HG02970 (cell line): ENCODE data around the gene PIGR.

ENCODE experiments used
- ATAC-seq: cut with Tn5 transposase; IDR thresholded peaks from one replicate; pipeline ENCODE4 v1.9.1; 2021; ENCODE audit warnings: mild to moderate bottlenecking, moderate library complexity, moderate number of reproducible peaks; ENCODE audit not compliant: unreplicated experiment, low FRiP score

The PIGR gene

DNA sequence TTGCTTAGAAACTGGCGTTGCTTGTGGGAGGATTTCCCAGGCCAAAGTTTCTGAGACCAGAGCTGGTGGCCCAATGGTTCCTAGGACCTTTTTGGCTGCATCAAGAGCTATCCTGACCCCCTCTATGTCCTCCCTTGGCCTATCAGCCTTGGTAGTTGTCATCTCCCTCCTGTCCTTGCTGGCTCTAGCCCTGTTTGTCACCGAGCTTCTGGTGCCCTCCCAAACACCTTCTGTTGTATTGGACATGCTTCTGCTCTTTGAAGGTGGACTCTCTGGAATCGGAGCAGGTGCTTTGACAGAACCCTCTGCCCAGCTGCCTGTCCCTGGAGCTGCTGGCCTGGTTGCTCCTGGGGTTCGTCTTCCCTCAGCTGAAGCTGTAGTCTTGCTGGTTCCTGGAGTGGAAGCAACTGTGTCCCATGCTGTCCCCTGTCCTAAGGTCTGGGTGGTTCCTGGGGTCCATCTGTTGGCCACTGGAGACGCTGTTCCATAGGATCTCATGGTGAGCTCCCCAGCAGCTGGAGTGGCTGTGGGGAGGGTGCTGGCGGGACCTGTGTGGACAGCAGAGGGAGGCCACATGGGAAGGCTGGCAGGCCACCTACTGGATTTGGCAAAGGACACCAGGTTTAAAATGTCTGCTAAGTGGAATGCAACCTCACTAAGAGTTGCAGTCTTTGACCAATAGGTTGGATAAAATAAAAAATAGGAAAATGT lies 14.6 kb upstream of the PIGR start:
- ATAC-seq = no peak

DNA sequence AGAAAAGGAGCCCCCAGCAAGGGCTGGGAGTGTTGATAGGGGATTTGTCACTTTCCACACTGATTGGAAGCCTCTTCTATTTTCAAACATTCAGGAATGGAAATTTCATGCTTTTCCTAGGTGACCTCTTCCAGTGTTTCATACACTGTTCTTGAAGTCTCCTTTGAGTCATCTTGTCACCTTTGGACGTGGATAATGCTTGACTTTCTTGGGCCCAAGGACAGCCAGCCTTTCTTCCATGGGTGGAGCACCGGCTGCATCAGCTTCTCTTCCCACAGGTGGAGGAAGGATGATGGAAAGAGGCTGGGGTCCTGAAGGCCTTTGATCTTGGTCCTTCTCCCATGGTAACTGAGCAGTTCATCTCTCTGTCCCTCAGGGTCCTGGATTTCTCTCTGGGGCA lies 11.9 kb upstream of the PIGR start:
- no peak for ATAC-seq

DNA sequence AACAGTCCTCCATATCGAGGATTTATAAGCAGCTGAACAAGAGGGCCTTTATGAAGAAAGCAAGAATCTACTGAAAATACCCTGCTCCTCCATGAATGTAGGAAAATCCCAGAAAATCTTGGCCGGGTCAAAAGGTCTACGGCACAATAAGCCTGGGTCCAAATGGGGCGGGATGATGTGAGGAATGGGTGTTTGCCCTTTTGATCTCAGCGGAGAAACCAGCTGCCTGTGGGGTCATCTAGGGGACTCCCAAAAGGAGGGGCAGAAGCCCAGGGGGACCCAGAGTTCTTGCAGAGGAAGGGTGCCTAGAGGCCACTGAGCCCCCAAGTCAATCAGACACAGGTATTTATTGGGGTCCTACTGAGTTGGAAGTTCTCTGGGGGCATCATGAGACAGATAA lies 11.4 kb upstream of the PIGR start:
- no peak for ATAC-seq

DNA sequence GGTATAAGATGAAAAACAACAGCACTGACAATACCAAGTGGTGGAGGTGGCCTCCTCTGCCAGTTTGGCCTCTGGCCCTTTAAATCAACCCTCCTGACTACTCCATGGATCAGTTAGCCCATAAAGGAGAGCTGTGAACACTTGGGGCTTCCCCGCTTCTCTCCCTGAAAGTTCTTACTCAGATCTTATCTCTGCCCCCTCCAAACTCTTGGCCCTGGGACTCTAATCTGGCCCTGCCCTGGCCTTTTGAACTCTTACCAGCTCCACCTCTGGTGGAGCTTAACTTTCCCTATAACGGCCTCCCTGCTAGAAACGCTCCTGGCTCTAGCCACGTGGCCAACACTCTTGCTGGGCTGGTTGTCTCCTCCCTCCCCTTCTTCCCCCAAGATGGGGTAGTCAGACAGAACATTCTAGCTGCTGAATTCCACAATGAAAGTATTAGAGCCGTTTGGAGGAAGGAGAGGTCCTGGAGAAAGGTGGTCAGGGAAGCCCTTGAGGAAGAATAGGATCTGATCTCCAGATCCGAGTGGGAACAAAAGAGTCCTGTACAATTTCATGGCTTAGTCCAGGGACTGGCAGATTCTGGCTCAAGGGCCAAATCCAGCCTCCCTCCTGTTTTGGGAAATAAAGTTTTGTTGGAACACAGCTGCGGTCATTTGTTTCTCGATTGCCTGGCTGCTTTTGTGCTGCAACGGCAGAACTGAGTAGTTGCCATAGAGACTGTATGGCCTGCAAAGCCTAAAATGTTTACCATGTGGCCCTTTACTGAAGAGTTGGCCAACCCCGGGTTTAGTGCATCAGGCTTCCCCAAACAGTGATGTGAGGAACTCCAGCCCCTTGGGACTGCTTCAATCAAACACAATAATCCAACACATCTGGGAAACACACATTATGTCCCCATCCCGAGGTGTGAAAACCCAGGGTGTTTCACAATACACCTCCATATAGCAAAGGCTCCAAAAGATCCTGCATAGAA lies 9.5 kb upstream of the PIGR start:
- no peak for ATAC-seq

DNA sequence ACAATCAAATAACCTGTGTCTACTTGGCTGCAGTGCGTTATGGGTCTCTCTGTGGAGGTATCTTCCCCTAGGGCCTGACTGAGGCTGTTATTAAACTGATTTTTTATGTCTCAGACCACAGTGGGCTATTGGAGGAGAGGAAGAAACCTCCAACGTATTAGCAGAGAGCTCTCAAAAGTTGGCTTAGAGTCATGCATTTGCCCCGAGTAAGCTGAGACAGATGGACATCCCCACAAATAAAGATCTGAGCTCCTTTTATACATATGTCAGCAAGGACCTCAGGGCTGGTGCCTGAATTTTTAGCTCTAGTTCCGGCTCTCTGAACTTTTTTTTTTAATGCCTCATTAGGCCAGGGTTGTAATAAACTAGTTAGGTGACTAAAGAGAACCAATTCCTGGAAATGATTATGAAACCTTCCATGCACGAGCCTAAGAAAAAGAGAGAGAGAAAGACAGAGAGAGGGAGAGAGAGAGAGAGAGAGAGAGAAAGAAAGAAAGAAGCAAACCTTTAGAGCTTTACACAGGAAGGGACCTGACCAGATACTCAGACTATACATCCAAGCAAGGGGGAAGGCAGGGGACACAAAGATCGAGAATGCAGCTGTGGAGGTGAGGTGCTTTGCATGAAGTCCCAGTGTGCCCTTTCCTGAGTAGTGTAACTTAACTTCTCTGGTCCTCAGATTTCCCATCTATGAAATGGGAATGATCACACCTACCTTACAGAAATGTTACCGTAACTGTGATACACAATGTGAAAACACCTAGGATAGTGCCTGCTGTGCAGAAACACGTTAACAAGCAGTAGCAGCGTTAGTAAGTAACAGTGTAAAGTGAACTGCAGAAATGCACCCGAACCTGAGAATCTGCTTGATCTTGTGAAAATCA lies 8.4 kb upstream of the PIGR start:
- no peak for ATAC-seq

DNA sequence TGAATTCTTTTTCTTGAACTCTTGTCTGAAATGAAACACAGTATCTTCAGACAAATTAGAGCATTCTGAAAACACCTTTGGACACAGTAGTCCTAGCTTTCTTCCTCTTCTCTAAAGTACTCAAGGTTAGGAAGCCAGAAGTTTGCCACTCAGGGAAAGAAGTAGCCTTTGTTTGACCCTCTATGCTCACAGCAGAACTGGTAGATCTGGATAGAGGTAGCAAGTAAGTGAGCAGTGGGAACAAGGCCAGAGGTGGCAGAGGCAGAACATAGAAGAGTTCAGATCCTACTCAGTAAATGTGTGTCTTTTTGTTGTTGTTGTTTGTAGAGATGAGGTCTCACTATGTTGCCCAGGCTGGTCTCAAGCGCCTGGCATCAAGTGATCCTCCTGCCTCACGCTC lies 7.4 kb upstream of the PIGR start:
- ATAC-seq = no peak

DNA sequence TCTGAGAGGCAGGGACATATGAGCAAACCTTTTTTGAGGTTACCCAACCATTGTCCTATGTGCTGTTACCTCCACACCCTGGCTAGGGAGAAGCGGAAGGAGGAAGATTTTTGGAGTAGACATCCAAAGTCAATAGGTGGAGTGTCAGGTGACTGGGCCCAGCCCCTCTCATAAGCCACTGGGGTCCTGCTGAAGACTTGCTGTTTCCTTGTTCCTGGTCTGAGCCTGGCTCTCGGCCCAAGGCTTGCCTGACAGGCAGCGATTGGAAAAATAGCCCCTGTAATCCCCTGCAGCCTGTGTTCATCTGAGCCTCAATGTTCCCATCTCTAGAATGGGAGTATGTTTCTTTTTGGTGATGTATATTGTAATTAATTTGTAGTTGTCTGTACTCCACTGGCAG lies 6.9 kb upstream of the PIGR start:
- ATAC-seq = no peak

DNA sequence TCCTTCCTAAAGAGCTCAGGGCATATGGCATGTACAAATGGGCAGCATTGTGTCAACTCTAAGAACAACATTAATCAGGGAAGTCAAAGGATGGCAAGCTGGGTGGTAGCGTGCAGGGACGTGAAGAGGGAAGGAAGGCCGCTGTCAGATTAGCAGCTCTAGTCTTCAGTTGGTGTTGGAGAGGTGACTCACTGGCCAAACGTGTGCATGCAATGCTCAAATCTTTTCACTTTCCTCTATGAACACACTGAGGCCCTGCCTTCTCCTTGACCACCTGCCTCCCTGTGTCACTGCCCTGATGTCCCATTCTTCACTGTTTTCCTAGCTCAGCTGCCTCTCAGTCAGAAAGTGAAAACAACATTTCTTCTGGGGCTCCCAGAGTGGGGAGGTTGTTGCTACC lies 5.9 kb upstream of the PIGR start:
- no peak for ATAC-seq

DNA sequence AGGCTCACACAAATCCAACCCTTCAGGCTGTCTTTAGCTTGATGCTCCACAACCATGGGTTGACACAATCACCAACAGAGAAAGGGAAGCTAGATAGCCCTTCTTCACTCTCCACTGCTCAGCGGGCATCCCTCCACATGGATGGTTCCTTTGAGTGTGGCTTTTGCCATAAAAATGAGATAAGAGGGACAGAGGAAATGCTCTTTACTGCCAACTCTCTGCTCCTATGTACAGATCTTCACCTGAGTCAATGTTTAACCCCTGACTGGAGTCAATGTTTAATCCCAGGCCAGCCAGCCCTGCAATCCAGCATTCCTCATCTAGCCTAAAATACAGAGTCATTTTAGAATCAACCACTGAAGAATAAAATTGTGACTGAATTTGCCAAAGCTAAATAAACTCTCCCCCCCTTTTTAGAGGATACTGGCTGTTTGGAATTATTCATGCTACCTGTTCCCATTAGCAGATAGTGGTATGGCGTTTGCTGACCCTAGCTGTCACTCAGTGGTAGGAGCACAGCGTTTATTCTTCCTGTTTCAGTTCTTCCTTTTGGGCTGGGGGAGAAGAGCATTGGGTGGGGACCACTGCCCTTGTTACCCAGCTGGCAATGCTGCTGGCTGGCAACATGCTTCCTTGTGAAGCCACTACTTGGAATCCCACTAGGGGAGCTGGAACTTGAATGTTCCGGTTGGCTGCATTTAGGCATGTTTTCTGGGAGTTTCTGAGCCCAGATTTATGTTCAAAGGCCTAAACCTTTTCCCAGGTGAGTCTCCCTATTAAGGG lies 5.2 kb upstream of the PIGR start:
- no peak for ATAC-seq

DNA sequence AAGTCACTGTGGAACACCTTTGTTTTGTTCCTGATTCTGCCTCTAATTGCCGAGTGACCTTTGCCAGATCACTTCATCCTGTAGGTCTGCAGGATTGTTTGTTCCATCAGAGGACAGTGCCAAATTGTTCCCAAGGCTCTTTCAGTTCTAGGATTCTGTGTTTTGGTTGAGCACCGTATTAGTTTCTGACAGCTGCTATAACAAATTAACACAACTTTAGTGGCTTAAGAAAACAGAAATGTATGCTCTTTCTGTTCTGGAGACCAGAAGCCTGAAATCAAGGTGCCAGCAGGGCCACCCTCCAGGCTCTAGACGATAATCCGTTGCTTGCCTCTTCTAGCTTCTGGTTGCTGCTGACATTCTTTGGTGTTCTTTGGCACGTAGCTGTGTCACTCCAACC lies 3.4 kb upstream of the PIGR start:
- ATAC-seq = no peak

DNA sequence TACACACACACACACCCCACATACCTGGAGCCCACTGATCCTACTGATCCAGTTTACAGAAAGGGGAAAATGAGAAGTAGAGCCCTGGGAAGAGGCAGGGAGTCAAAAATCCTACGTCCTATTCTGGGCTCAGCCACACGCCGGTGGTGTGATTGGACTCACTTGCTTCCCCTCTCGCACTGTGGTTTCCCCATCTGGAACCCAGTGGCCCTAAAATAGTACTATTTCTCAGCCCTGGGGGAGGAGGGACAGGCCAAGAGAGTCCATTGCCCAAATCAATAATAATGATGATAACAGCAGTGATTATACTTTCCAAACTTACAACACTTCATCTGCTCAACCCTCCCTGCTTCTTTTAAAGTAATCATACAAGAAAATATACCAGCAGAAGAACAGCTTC lies 2.9 kb upstream of the PIGR start:
- ATAC-seq = no peak

DNA sequence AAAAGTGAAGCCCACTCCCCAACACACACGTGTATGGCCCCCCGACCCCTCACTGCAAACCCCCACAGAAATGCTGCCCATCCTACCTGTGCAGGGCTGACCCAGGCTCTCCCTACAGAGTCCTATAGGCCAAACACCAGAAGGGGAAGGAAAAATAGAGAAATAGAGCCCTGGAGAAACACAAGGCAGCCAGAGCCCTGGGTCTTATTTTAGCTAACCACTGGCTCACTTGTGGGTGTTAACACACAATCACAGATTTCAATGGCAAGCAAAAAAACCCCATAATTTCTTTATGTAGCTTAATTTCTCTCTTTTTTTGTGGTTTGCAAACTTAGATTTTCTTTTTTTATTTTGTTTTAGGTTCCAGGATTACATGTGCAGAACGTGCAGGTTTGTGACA lies 989 bp upstream of the PIGR start:
- ATAC-seq = no peak

DNA sequence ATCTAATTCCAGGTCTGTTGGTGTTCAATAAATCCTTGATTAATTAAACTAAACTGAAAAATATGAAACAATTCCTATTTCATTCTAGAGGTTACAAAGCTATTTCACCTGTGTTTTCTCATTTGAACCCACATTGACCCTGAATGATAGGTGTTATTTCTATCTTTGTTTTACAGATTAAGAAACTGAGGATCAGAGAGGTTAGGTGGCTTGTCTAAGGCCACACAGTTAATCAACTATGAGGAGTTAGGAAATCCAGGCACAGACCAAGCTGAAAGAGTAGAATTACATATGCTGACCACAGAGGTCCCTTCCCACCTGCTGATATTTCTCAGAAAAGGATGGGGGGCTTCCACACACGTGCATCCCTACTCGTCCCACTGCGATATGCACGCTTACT lies 487 bp downstream of the PIGR start:
- no peak for ATAC-seq

DNA sequence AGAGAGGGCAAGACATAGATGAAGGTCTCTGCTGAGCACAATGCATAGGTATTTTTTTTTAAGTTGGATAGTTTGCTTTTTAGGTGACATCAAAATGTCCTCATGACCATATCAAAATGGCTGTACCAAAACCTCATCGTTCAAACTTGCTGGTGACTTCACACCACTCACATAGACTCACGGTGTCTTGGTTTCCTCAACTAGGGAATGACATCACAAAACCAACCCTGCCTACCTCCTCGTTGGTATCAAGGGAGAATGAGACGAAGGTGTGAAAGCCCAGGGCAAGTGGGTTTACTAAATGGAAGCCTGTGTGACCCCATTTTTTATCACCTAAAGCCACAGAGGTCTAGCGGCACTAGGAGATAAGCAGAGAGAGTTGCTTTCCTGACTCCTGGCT lies 1.6 kb downstream of the PIGR start:
- ATAC-seq = no peak

DNA sequence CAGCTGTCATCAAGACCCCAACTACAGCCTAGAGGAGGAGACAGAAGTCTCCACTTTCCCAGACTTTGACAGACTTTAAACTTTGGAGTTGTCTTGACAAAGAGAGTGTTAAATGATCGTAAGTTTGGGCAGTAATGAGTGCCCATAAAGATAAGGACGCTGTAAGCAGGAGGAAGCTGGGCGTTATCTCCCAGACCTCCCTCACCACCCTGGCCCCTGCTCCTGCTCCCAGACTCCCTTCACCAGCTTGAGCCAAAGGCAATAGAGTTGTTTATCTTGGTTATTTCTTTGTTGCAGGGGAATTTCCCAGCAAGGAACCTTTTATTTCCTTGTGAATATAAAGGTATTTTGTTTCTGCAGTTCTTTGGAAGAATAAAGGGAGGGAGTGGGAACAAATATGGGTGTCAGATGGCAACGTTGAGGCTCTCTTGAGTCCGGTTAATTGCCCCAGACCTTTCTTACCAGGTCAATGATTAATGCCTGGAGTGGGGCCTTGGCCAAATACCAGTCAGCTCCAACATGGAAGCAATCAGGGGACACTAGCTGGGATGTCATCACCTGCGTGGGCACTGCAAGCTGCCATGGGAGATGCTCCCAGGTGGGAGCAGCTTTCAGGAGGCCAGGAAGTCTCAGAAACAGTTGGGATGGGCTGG lies 4.4 kb downstream of the PIGR start:
- ATAC-seq = no peak

DNA sequence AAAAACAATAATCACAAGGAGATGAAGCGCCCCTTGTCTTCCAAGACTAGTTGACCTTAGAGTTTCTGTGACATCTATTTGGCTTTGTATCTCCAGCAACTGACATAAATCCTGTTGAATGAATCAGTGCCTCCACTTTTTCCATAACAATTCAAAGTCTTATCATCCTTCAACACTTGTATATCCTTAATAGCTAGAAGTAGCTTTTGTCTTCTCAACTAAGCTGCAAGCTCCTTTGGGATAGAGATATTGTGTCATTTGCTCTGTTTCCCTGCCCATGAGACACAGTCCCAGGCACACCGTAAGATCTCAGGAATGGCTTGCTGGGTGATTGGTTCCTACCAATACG lies 5.7 kb downstream of the PIGR start:
- no peak for ATAC-seq

DNA sequence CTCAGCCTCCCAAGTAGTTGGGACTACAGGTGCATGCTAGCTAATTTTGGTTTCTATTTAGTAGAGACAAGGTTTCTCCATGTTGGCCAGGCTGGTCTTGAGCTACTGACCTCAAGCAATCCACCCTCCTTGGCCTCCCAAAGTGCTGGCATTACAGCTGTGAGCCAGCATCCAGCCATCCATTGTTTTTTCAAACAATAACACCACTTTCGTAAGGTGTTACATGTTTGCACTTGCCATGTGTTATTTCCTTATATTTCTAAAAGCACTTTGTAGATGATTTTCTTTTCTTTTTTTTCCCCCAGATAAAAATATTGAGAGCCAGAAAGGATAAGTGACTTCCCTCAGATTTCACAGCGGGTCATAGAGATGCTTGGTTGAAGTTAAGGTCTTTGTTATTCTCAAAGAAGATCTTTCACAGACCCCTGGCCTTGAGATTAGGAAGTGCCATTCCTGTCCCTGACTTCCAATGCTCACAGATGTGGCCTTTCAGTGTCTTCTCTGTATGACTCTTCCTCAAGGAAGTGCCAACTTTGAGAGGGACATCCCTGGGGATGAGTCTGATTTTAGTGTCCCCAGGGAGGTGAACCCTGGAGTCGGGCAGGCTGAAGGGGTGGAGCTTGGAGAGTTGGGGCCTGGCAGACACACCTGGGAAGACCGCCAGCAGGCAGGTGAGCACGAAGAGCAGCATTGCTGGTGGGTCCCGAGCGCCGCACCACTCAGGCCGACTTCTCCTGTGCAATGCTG lies 6.3 kb downstream of the PIGR start:
- ATAC-seq = no peak

DNA sequence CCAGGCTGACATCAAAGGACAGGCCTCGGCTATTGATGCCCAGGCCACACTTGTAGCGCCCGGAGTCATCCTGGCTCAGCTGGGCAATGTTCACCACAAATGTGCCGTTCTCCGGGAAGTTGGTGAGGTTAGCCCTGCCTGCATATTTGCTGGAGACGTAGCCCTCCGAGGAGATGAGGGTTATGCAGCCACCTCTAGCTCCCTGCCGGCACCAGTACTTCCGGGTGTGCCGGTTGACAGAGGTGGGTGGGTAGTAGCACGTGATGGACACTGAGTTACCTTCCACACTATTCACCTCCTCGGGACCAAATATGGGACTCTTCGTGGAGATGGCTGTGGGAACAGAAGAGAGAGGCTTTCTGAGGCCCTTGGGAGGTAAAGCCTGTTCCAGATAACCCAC lies 7.1 kb downstream of the PIGR start:
- ATAC-seq = no peak

DNA sequence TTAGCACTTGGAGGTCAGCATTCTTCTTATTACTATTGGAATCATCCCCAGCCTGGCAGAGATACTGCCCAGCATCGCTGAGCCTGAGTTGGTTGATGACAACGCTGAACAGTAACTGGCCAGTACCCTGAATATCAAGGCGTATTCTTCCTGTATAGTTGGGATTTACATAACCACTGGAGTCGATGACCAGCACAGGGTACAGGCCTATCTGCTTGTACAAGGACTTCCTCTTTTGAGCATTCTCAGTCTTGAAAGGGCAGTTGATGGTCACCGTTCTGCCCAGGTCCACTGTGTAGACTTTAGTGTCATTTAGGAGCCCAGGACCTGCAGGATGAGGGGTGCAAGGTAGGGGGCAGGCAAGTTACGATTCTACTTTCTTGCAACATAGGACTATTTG lies 8.8 kb downstream of the PIGR start:
- no peak for ATAC-seq
